HG03457 (cell line): Measurements from ENCODE around the gene PTGR2.
"Not testable (repeated sequence)": the region's sequence is repeated elsewhere in the genome, so short reads cannot be mapped to it uniquely, and the experiment has no call there.

Source experiments
- ATAC-seq: cut with Tn5 transposase; IDR thresholded peaks from one replicate; pipeline ENCODE4 v1.9.1; 2021; ENCODE audit warnings: moderate number of reproducible peaks; ENCODE audit not compliant: unreplicated experiment

The PTGR2 gene

DNA sequence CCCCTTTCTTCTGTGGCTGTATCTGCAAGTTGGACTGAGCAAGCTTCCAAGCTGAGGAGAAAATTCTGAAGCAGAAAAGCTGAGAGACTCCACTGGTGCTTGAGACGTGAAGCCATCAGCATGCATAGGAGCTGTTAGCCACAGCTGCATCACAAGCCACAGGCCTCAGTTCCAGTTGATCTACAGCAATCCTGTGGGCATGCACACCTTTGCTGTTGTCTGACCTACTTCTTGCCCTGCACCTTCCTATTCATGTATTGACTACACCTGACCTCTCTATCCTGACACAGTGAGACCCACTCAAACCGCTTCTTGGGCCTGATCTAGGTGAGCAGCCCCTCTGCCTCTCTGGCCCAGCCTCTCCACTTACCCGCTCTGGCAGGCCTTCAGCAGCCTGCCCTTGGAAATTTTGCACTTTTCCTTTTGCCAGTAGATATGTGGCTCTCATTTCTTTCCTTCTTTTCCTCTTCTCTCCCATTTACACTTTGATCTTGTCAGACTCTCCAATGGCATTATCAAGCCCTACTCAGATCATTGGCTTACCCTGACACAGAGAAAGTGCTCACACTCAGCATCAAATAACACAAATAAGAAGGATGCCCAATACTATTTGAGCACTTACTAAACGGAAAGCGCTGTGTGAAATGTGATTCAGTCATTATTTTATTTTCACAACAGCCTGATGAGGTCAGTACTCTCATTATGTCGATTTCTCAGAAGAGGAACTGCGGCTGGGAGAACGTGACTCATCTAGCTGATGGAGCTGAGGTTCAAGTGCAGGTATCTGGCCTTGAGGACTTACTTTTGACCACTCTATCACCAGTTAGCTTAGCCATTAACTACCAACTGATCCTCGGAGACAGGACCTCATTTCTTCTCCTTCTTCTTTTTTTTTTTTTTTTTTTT lies 21.9 kb upstream of the PTGR2 start:
- no peak for ATAC-seq

- ATAC-seq: no peak
Observed at GRCh38 chr14:73833034-73833433, 18.6 kb upstream of the PTGR2 start.

DNA sequence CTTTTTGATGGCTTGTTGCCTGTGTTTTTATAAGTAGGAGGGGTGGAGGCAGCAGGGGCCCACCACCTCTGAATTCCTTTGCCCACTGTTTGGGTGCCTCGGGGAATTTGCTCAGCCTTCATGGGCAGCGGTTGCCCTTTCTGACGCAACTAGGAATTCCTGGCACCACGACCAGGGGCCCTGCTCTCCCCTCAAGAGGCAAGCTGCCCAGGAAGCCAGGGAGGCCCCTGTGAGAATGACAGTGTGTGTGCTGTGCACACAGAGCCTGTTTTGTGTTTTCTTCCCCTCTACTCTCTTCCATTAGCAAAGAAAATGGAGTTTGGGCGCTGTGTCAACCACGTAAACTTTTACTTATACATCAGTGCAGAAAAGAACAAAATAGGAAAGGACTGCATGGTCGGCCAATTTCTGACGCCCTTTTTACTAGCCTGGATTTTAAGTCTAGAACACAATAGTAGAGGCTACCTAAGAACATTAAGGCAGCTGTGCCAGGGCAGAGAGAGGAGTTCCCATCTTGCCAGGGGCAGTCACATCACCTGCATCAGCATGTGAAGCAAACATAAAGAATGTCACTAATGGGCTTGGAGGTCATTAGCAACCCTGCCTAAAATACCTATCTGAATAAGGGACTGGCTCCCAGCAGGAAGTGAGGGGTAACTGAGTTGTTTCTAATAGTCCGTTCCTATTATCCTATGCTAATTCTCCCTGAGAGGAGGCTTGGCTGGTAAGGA lies 17.9 kb upstream of the PTGR2 start:
- ATAC-seq: no peak

DNA sequence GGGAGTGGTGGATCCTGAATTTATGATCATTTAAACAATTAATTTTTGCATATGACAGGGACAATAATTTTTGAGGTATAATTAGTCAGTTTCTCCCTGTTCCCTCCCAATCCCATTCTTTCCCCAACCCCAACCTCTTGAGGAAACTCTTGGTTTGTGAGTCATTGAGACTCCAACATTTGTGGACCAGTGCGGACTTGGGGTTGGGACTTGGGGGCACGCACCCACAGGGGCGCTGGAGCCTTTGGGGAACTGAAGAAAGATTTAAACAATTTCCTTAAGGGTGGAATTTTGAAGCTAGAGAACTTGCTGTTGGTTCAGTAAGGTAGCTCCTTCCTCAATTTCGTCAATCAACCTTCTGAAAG lies 17.4 kb upstream of the PTGR2 start:
- no peak for ATAC-seq

DNA sequence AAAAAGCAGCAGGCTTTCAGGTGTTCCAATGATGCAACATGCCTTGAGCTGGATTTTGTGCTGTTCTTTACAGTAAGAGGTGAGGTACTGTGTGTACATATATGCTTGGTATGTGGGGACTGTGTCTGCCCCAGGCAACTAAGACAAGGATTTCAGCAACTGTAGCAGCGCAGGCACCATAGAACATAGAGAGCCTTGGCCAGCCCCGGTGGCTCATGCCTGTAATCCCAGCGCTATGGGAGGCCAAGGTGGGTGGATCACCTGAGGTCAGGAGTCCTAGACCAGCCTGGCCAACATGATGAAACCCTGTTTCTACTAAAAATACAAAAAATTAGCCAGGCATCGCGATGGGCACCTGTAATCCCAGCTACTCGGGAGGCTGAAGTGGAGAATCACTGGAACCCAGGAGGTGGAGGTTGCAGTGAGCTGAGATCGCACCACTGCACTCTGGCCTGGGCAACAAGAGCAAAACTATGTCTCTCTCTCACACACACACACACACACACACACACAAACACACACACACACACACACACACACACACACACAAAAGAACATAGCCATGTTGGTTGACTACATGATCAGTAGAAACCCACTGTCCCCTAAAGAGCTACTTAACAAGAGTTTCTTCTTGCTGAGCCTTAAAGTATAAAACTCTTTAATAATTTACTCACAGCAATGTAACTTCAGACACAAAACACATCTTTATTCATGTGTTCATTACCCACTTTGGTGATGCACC lies 13.2 kb upstream of the PTGR2 start:
- not testable (repeated sequence) for ATAC-seq

DNA sequence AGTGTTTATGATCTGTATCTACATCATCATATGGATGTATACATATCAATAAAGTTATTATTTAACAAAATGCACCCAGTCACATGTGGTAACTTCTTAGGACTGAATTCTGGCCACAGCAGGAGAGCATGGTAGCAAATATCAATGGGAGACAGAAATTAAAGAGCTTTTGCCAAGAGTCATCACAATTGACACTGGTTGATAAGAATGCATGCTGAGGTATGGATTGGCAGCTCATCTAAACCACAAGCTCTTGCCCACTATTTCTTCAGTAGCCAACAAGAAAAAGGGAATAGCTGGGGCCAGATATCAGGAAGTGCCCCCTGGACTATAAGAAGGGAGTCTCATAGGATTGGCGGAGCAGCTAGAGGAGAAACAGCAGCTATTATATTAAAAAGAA lies 9.4 kb upstream of the PTGR2 start:
- no peak for ATAC-seq

DNA sequence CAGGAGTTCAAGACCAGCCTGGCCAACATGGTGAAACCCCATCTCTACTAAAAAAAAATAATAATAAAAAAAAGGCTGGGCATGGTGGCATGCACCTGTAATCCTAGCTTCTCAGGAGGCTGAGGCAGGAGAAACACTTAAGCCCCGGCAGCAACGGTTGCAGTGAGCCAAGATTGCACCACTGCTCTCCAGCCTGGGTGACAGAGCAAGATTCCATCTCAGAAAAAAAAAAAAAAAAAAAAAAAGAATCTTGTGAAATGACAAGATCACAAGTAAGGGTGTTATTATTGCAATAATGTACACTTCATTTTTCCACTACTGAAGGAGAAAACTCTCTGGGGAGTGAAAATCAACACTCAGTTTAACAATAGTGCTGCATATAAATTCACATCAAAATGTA lies 8.8 kb upstream of the PTGR2 start:
- ATAC-seq: no peak

DNA sequence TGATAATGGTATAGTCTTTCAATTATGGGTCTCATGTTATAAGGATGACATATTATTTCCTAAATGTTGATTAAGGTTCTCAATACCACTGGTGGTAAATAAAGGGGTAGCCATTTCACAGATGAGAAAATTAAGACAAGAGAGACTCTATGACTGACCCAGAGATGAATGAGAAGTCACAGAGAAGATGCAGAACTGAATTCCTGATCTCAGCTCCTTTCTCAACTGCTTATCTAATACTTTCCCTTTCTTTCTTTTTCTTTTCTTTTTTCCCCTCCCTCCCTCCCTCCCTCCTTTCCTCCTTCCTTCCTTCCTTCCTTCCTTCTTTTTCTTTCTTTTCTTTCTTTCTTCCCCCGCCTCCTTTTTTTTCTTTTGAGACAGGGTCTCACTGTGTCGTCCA lies 8.3 kb upstream of the PTGR2 start:
- no peak for ATAC-seq

GRCh38 chr14:73846947-73847346 lies 4.7 kb upstream of the PTGR2 start:
- ATAC-seq: no peak

GRCh38 chr14:73851000-73851399 lies 631 bp upstream of the PTGR2 start:
- ATAC-seq: no peak

DNA sequence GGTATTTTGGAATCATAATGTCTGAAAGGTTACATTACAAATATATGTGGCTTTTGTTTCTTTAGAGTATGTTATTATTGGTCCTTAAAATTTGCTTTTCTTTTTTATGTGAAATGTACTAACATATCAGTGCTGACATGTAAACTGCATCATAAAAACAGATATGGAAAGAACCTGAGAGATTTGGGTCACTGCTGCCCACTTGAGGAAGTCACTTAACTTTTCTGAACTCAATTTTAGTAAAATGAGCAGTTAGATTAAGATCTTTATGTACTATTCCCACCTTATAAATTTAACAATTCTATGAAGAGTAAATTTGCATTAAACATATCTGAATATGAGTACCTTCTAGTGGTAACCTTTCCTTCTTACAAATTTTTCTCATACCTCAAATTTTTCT lies 7.5 kb downstream of the PTGR2 start:
- ATAC-seq: no peak

DNA sequence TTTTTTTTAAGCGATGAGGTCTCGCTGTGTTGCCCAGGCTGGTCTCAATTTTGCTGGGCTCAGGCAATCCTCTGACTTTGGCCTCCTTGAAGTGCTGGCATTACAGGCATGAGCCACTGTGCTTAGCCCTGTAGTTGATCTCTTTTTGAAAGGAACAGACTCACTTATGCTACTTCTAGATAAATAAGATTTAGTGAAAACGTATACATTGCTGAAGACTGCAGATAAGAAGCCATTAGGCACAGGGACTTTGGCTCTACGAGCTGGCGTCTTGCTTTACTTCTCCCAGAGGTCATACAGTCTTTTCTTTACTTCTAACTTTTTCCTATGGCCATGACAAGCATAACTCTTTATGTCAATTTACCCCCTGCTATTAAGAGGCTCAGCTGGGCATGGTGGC lies 9.4 kb downstream of the PTGR2 start:
- ATAC-seq: no peak

DNA sequence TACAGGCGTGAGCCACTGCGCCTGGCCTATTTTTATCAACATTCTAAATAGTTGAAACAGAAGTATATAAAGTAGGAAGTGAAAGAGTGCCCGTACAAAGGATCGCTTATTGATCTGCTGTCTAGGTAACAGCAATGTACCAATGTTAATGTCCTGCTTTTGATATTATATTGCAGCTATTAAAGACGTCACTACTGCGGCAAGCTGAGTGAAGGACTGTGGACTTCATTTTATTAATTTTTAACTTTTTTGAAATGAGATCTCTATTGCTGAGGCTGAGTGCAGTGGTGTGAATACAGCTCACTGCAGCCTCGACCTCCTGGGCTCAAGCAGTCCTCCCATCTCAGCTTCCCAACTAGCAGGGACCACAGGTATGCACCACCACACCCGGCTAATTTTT lies 10.8 kb downstream of the PTGR2 start:
- no peak for ATAC-seq

DNA sequence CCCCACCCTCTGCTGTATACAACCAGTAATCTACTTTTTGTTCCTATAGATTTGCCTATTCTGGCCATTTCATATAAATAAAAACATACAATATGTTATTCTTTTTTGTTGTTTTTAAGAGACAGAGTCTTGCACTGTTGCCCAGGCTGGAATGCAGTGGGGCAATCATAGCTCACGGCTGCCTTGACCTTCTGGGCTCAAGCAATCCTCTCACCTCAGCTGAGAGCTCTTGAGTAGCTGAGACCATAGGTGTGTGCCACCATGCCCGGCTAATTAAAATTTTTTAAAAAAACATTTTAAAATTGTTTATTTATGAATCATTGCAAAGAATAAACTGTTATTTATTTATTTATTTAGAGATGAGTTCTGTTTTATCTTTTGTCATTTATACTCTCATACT lies 11.6 kb downstream of the PTGR2 start:
- no peak for ATAC-seq

DNA sequence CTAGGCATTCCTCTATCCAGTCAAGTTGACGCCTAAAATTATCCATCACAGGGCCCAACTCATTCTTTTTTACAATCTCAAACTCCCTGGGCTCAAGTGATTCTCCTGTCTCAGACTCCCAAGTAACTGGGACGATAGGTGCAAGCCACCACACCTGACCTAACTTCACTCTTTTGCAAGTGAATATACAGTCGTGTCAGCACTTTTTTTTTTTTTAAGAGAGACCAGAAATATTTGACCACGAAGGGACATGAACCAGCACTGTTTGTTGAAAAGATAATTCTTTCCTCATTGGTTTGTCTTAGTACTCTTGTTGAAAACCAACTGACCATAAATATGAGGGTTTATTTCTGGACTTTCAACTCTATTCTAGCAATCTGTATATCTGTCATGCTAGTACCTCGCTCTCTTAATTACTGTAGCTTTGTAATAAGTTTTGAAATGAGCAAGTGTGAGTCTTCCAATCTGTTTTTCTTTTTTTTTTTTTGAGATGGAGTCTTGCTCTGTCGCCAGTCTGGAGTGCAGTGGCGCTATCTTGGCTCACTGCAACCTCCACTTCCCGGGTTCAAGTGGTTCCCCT lies 14.0 kb downstream of the PTGR2 start:
- ATAC-seq: no peak

DNA sequence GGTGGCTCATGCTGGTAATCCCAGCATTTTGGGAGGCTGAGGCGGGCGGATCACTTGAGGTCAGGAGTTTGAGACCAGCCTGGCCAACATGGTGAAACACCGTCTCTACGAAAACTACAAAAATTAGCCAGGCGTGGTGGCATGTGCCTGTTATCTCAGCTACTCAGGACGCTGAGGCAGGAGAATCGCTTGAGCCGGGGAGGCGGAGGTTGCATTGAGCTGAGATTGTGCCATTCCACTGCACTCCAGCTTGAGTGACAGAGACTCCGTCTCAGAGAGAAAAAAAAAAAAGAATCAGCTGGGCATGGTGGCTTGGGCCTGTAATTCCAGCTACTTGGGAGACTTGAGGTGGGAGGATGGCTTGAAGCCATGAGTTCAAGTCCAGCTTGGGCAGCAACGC lies 18.1 kb downstream of the PTGR2 start:
- not testable (repeated sequence) for ATAC-seq

GRCh38 chr14:73870525-73871235 lies 19.0 kb downstream of the PTGR2 start:
- no peak for ATAC-seq

DNA sequence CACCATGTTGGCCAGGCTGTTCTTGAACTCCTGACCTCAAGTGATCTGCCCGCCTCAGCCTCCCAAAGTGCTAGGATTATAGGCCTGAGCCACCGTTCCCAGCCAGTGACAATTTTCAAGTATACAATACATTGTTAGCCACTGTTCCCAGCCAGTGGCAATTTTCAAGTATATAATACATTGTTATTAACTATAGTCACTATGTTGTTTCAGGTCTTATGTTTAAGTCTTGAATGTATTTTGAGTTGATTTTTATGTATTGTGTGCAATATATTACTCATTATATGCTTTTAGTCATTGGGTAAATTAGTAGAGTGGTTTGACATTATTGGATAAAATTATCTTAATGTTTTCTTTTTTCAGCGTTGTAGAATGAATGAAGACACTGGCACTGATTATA lies 22.0 kb downstream of the PTGR2 start:
- ATAC-seq: no peak

DNA sequence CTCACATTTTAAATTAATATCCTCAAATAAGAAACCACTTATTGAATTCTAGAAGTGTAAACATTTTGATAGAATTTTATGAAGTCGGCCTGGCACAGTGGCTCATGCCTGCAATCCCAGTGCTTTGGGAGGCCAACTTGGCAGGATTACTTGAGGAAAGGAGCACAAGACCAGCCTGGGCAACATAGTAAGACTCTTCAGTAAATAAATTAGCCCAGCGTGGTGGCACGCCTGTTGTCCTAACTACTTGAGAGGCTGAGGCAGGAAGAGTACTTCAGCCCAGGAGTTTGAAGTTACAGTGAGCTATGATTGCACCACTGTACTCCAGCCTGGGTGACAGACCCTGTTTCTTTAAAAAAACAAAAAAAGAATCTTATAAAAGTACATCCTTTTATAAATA lies 26.2 kb downstream of the PTGR2 start:
- ATAC-seq: no peak

DNA sequence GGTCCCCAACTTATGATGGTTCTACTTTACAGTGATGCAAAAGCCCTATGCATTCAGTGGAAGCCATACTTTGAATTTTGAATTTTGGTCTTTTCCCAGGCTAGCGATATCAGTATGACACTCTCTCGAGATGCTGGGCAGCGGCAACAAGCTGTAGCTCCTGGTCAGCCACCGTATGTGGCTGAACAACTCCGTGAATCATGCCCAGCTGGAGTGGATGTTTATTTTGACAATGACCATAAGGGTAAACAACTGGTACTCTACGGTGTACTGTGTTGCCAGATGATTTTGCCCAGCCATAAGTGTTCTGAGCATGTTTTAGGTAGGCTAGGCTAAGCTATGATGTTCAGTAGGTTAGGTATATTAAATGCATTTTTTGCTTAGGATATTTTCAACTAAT lies 26.8 kb downstream of the PTGR2 start:
- ATAC-seq: no peak

DNA sequence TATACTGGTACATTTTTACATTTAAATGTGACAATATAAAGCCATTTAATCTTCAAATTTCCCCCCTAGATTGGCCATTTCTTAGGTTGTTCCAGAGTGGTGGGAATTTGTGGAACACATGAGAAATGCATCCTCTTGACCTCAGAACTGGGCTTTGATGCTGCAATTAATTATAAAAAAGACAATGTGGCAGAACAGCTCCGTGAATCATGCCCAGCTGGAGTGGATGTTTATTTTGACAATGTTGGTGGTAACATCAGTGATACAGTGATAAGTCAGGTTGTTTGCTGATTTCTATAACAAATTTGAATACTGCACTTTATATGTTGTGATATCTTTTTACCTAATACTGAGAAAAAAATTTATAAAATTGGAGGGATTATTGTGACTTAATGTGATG lies 27.4 kb downstream of the PTGR2 start:
- no peak for ATAC-seq
